Stimulated activated naive B cell treated with anti-CD40 and anti-IgM and Interleukin-4, amounts not matched to agents 10 μg/mL and 1 μg/mL and 100 μg/mL, for 72 hours (primary cell): Measurements from ENCODE around the gene APOBEC3C.
"Not testable (repeated sequence)": the region's sequence is repeated elsewhere in the genome, so short reads cannot be mapped to it uniquely, and the experiment has no call there.

Experiments
- ATAC-seq, 2 donors: fragments of 150-1000 bp; cut with Tn5 transposase; replicated peaks; 2 replicates each; pipeline ENCODE4 v1.10.0; 2021; ENCODE audit warnings: moderate library complexity in 1 of 2
- DNase-seq: peaks from one replicate; pipeline ENCODE4 v3.0.0; 2021
- H3K27ac Mint-ChIP-seq: one replicate; pipeline ENCODE4 v1.8.0; 2022; ENCODE audit warnings: mild to moderate bottlenecking, mixed read lengths
- H3K27me3 Mint-ChIP-seq, 2 donors: one replicate each; pipeline ENCODE4 v1.8.0; 2022; ENCODE audit warnings: mixed read lengths in 2 of 2
- H3K36me3 Mint-ChIP-seq, 2 donors: one replicate each; pipeline ENCODE4 v1.8.0; 2022; ENCODE audit warnings: mixed read lengths in 2 of 2, mild to moderate bottlenecking in 1 of 2
- H3K4me1 Mint-ChIP-seq, 2 donors: one replicate each; pipeline ENCODE4 v1.8.0; 2022; ENCODE audit warnings: mixed read lengths in 2 of 2, mild to moderate bottlenecking in 1 of 2
- H3K4me3 Mint-ChIP-seq, 2 donors: one replicate each; pipeline ENCODE4 v1.8.0; 2022; ENCODE audit warnings: mild to moderate bottlenecking in 2 of 2, mixed read lengths in 2 of 2, moderate library complexity in 1 of 2
- H3K9me3 Mint-ChIP-seq, 2 donors: one replicate each; pipeline ENCODE4 v1.8.0; 2022; ENCODE audit warnings: mixed read lengths in 2 of 2, mild to moderate bottlenecking in 1 of 2

APOBEC3C gene

GRCh38 chr22:38996105-38996504 lies 18.0 kb upstream of the APOBEC3C start:
- peaks cover 2 to 4% of the 10 kb centered on the region in 2 donors for H3K36me3 Mint-ChIP-seq
- peaks cover 3 to 7% of the 10 kb centered on the region in 2 donors for H3K9me3 Mint-ChIP-seq
- H3K4me1 Mint-ChIP-seq, result peaks cover 5 to 10% of the 10 kb centered on the region in 2 donors
- no peak overlapping the region for H3K4me3 Mint-ChIP-seq
- H3K27ac Mint-ChIP-seq, result no peak overlapping the region
- ATAC-seq (no peak), DNase-seq (no peak)
- peaks cover 29 to 34% of the 10 kb centered on the region in 2 donors for H3K27me3 Mint-ChIP-seq

- H3K9me3 Mint-ChIP-seq, result peaks cover 3 to 7% of the 10 kb centered on the region in 2 donors
- no peak overlapping the region for H3K27ac Mint-ChIP-seq
- ATAC-seq (no peak), DNase-seq (no peak)
- peaks cover 29 to 34% of the 10 kb centered on the region in 2 donors for H3K27me3 Mint-ChIP-seq
- peaks cover 2 to 4% of the 10 kb centered on the region in 2 donors for H3K36me3 Mint-ChIP-seq
- H3K4me1 Mint-ChIP-seq, result peaks cover 5 to 10% of the 10 kb centered on the region in 2 donors
- no peak overlapping the region for H3K4me3 Mint-ChIP-seq
Measured at GRCh38 chr22:38997518-38997917, 16.5 kb upstream of the APOBEC3C start.

- peaks cover 0 to under 1% of the 10 kb centered on the region in 2 donors for H3K36me3 Mint-ChIP-seq
- peaks cover 5 to 16% of the 10 kb centered on the region in 2 donors for H3K4me1 Mint-ChIP-seq
- peak; percentile 97 to 99 for ATAC-seq
- no peak overlapping the region for H3K4me3 Mint-ChIP-seq
- H3K9me3 Mint-ChIP-seq, result no peaks in the 10 kb centered on the region
- peak; percentile 68 for DNase-seq
- H3K27me3 Mint-ChIP-seq, result peaks cover 5% of the 10 kb centered on the region in 2 donors
- H3K27ac Mint-ChIP-seq, result peak overlapping the region; percentile 7
Measured at GRCh38 chr22:39003165-39003638, 10.9 kb upstream of the APOBEC3C start.

GRCh38 chr22:39007177-39007576 lies 6.9 kb upstream of the APOBEC3C start:
- Mint-ChIP-seq H3K9me3 (no peaks in the 10 kb centered on the region), H3K4me3 (no peak overlapping the region), H3K27me3 (no peaks in the 10 kb centered on the region), H3K4me1 (peaks cover 12 to 33% of the 10 kb centered on the region in 2 donors), H3K27ac (no peak overlapping the region), H3K36me3 (no peaks in the 10 kb centered on the region)
- DNase-seq (no peak), ATAC-seq (no peak)

- peaks cover 14 to 37% of the 10 kb centered on the region in 2 donors for H3K4me1 Mint-ChIP-seq
- not testable (repeated sequence) for ATAC-seq, H3K27ac Mint-ChIP-seq, H3K36me3 Mint-ChIP-seq, DNase-seq, H3K27me3 Mint-ChIP-seq, H3K9me3 Mint-ChIP-seq, H3K4me3 Mint-ChIP-seq
Measured at GRCh38 chr22:39008271-39008850, 5.7 kb upstream of the APOBEC3C start.

- Mint-ChIP-seq H3K4me1 (peaks cover 20 to 52% of the 10 kb centered on the region in 2 donors), H3K9me3 (no peaks in the 10 kb centered on the region), H3K27me3 (no peaks in the 10 kb centered on the region), H3K4me3 (peak overlapping the region in 1 of 2 donors; percentile 5), H3K36me3 (peaks cover 4% of the 10 kb centered on the region in 2 donors), H3K27ac (no peak overlapping the region)
- ATAC-seq (no peak), DNase-seq (no peak)
Measured at GRCh38 chr22:39010946-39011345, 3.1 kb upstream of the APOBEC3C start.

GRCh38 chr22:39012533-39013511 lies 1.2 kb upstream of the APOBEC3C start:
- H3K4me3 Mint-ChIP-seq, result no peak overlapping the region
- H3K4me1 Mint-ChIP-seq, result peaks cover 28 to 64% of the 10 kb centered on the region in 2 donors
- ATAC-seq (no peak), DNase-seq (no peak)
- no peaks in the 10 kb centered on the region for H3K9me3 Mint-ChIP-seq
- H3K36me3 Mint-ChIP-seq, result peaks cover 12 to 13% of the 10 kb centered on the region in 2 donors
- H3K27ac Mint-ChIP-seq, result peak overlapping the region; percentile 42
- no peaks in the 10 kb centered on the region for H3K27me3 Mint-ChIP-seq

GRCh38 chr22:39013561-39013941 lies 506 bp upstream of the APOBEC3C start:
- H3K9me3 Mint-ChIP-seq, result not testable (repeated sequence)
- ATAC-seq, result peak; percentile 25 to 28
- peaks cover 34 to 64% of the 10 kb centered on the region in 2 donors for H3K4me1 Mint-ChIP-seq

GRCh38 chr22:39014723-39015121 lies 665 bp downstream of the APOBEC3C start:
- Mint-ChIP-seq H3K36me3 (peaks cover 19 to 26% of the 10 kb centered on the region in 2 donors), H3K27ac (peak overlapping the region; percentile 97), H3K4me3 (peak overlapping the region; percentile 90 to 100), H3K4me1 (peaks cover 36 to 71% of the 10 kb centered on the region in 2 donors)
- DNase-seq, H3K9me3 Mint-ChIP-seq, H3K27me3 Mint-ChIP-seq: not testable (repeated sequence)
- peak; percentile 37 to 44 for ATAC-seq

More at GRCh38 chr22:39013561-39013941, 506 bp upstream of the APOBEC3C start:
- H3K27ac Mint-ChIP-seq, result peak overlapping the region; percentile 97
- peak overlapping the region; percentile 90 to 100 for H3K4me3 Mint-ChIP-seq
- peaks cover 15 to 19% of the 10 kb centered on the region in 2 donors for H3K36me3 Mint-ChIP-seq
- DNase-seq, H3K27me3 Mint-ChIP-seq: not testable (repeated sequence)

- Mint-ChIP-seq H3K9me3 (no peaks in the 10 kb centered on the region), H3K36me3 (peaks cover 20 to 38% of the 10 kb centered on the region in 2 donors), H3K4me3 (peak overlapping the region; percentile 48 to 56), H3K4me1 (peaks cover 35 to 73% of the 10 kb centered on the region in 2 donors), H3K27me3 (no peaks in the 10 kb centered on the region), H3K27ac (peak overlapping the region; percentile 67)
- ATAC-seq, result no peak
- DNase-seq, result no peak
Measured at GRCh38 chr22:39016592-39016991, 2.5 kb downstream of the APOBEC3C start.

GRCh38 chr22:39017596-39018365 lies 3.7 kb downstream of the APOBEC3C start:
- DNase-seq (no peak), ATAC-seq (no peak)
- H3K27me3 Mint-ChIP-seq, result no peaks in the 10 kb centered on the region
- no peaks in the 10 kb centered on the region for H3K9me3 Mint-ChIP-seq
- H3K36me3 Mint-ChIP-seq, result peaks cover 24 to 43% of the 10 kb centered on the region in 2 donors
- H3K27ac Mint-ChIP-seq, result peak overlapping the region; percentile 89
- peaks cover 36 to 76% of the 10 kb centered on the region in 2 donors for H3K4me1 Mint-ChIP-seq
- H3K4me3 Mint-ChIP-seq, result peak overlapping the region in 1 of 2 donors; percentile 30

GRCh38 chr22:39020021-39020651 lies 6.1 kb downstream of the APOBEC3C start:
- ATAC-seq, H3K9me3 Mint-ChIP-seq, H3K27me3 Mint-ChIP-seq, DNase-seq: not testable (repeated sequence)
- Mint-ChIP-seq H3K27ac (peak overlapping the region; percentile 97), H3K36me3 (peaks cover 32 to 52% of the 10 kb centered on the region in 2 donors), H3K4me3 (peak overlapping the region; percentile 93 to 97), H3K4me1 (peaks cover 42 to 71% of the 10 kb centered on the region in 2 donors)

GRCh38 chr22:39021552-39022250 lies 7.6 kb downstream of the APOBEC3C start:
- Mint-ChIP-seq H3K9me3 (no peaks in the 10 kb centered on the region), H3K27ac (peak overlapping the region; percentile 97), H3K36me3 (peaks cover 40 to 63% of the 10 kb centered on the region in 2 donors), H3K27me3 (no peaks in the 10 kb centered on the region), H3K4me3 (peak overlapping the region; percentile 93 to 97), H3K4me1 (peaks cover 39 to 74% of the 10 kb centered on the region in 2 donors)
- ATAC-seq (peak; percentile 0 to 4), DNase-seq (no peak)
